NCI-H2107 (cell line): ENCODE results near the gene HIPK3.

Experiments
- DNase-seq: peaks from one replicate; lab custom pipeline; 2025; lab: John Stamatoyannopoulos, UW

The HIPK3 gene

DNA sequence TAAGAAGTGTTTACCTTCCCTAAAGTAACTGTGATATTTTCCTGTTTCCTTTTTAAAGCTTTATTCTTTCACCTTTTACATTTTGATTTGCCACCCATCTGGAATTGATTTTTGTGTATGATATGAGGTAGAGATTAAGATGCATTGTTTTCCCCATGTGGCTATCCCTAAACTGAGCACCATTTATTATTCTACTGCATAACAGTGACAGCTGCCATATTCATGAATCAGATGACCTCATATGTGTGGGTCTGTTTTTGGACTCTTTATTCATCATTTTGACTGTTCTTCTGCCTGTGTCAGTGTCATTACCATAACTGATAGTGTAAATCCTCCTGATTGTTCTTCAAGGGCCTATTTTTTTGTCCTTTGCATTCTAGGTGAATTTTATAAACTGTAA lies 50.8 kb downstream of the HIPK3 start:
- no peak for DNase-seq

GRCh38 chr11:33309118-33309517 lies 51.9 kb downstream of the HIPK3 start:
- DNase-seq: no peak

DNA sequence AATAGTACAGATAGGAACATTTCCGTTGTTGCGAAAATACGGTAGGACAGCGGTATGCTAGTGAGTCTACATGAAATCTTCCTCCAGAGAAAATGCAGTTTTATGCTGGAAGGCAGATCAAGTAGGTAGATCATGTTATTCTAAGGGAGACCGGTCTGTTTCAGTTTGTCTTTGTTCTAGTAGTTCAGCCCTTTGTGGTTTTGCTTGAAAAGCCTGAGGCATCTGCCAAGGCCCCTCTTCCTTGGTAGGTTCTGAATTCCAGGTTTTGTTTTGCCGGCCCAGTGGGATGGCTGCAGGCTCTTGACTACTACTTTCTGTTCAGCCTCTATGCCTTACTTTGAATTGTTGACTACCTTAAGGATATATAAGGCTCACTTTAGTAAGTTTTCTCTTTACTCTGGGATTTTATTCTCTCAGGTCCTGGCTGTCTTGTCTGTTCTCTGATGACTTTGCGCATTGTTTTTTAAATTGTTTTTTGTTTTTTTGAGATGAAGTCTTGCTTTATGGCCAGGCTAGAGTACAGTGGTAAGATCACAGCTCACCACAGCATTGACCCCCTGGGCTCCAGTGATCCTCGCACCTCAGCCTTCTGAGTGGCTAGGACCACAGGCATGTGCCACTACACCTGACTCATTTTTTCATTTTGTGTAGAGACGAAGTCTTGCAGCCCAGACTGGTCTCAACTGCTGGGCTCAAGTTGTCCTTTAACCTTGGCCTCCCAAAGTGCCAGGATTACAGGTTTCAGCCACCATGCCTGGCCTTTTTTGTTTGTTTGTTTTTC lies 53.7 kb downstream of the HIPK3 start:
- DNase-seq: no peak

- DNase-seq: no peak
These were observed 54.5 kb downstream of the HIPK3 start for GRCh38 chr11:33311680-33312079.

GRCh38 chr11:33315822-33316221 lies 58.6 kb downstream of the HIPK3 start:
- DNase-seq: no peak

DNA sequence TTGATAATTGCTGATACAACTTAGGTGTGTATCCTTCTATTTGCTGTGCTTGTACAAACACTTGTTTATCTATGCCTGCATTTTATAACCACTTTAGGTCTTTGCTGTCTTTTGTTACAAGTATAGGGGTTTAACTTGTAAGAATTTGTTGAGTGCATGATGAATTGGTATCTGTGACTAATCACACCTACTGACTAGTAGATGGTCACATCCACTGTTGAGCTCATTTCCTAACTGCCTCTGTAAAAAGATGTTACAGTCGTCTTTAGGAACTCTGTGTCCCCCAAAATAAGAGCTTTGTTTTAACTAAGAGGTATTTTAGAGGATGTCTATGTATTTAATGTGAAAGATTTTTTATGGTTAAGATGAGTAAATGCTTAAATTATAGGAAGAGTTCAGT lies 60.5 kb downstream of the HIPK3 start:
- DNase-seq: no peak

- DNase-seq: no peak
These were observed 63.0 kb downstream of the HIPK3 start for GRCh38 chr11:33320016-33320813.

DNA sequence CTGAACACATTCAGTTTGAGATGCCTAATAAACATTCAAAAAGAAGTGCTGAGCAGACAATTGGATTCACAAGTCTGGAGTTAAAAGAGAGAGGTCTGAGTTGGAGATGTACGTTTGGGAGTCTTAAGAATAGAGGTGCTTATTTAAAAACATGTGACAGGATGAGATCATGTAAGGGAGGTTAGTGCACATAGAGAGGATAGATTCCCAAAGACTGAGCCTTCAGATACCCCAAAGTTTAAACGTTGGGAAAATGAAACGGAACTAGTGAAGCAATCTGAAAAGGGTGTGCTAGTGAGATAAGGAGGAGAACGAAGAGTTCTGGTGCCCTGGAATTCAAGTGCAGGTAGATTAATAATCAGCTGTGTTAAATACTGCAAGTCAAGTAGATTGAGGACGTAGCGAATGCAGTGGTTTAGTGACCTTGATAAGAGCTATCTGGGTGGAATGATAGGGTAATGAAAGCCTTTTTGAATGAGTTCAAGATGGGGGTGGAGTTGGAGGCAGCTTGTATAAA lies 63.7 kb downstream of the HIPK3 start:
- DNase-seq: no peak

- no peak for DNase-seq
These were observed 64.2 kb downstream of the HIPK3 start for GRCh38 chr11:33321422-33321821.

GRCh38 chr11:33323421-33323820 lies 66.2 kb downstream of the HIPK3 start:
- no peak for DNase-seq

DNA sequence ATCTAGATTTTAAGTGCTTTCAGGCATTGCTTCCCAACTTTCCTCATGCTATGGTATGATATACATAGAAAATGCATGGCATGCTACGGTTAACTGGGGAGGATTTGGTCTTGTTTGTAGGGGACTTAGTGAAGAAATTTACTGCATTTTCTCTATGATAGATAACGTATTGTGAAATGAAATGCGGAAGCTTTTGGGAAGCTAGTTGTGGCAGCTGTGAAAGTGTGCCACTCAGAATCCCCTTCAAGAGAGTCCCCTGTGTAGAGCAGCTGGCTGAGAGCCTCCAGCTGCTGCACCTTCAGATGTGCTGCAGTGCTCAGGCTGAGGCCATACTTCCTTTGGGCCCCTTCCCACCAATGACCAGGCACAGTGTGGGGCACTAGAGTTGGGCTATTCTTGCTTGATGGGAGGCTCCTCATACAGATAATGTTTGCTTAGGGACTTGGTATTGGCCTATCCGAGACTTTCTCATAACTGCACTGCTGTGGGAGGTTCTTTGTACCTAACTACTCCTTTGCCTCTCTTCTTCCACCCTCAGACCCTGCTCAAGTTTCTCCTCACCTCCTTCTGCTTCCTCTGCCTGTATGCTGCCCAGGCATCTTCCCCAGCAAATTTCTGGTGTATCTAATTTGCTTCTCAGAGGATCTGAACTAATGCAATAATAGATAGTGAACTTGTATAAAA lies 67.3 kb downstream of the HIPK3 start:
- no peak for DNase-seq

DNA sequence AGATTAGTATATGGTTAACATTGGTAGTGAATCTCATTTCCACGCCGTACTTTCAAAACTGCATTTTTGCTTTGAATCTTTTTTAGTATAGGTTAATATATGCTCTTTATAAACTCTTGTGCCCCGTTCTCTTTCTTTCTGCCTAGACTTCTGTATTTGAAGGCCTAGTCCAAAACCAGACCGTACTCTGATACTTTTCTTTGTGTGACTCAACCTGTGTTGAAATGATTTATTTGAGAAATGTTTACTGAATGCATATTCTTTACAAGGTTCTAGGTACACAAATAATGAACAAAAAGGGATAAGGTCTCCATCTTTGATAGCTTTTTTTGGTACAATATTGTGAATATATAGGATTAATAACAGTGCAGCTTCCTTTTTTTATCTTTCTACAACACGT lies 68.3 kb downstream of the HIPK3 start:
- no peak for DNase-seq

- no peak for DNase-seq
These were observed 72.6 kb downstream of the HIPK3 start for GRCh38 chr11:33329705-33330329.

DNA sequence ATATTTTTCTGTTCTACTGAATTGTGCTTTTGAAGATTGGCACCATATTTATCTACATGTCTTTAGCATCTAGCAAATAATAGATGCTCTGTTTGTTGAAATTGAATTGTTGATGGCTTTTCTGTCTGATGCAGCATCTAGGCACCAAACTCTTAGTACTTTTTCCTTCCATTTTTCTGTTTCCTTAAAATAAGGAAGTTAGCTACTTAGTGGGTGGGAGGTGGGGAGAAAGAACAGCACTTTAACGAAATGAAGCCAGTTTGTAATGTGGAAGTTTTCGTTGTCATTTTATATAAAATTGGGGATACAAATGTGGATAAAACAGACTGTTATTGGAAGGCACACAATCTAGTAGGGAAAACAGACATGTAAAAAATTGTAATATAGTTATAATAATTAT lies 76.6 kb downstream of the HIPK3 start:
- no peak for DNase-seq

- no peak for DNase-seq
These were observed 77.4 kb downstream of the HIPK3 start for GRCh38 chr11:33334627-33335026.

DNA sequence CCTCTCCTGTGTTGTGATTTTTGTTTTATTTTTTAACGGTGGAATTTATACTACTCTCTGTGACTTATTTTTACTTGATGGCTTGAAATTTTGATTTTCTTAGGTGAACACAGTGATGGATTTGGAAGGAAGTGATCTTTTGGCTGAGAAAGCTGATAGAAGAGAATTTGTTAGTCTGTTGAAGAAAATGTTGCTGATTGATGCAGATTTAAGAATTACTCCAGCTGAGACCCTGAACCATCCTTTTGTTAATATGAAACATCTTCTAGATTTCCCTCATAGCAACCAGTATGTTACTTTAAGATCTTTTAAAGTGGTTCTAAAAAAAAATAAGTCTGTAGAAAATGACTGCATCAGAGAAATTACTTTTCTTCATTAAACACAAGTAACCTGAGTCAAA lies 82.1 kb downstream of the HIPK3 start:
- no peak for DNase-seq

- no peak for DNase-seq
These were observed 87.4 kb downstream of the HIPK3 start for GRCh38 chr11:33344611-33345010.

DNA sequence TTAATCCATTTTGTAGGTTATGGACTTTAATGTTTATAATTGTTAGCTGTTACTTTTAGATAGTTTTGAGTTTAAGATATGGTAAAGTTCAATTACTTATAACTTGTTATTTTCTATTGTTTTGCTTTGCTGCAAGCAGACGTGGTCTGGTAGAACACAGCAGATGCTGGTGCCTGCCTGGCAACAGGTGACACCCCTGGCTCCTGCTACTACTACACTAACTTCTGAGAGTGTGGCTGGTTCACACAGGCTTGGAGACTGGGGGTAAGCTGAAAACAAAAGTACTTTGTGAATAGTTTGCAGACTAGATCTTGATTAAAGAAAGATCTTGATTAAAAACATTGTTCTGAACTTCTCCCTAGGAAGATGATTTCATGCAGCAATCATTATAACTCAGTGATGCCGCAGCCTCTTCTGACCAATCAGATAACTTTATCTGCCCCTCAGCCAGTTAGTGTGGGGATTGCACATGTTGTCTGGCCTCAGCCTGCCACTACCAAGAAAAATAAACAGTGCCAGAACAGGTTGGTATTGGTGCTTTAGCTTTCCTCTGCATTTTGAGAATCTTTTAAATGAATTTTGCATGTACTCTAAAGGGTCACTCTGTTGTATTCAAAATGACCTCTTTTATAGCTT lies 90.4 kb downstream of the HIPK3 start:
- DNase-seq: no peak

DNA sequence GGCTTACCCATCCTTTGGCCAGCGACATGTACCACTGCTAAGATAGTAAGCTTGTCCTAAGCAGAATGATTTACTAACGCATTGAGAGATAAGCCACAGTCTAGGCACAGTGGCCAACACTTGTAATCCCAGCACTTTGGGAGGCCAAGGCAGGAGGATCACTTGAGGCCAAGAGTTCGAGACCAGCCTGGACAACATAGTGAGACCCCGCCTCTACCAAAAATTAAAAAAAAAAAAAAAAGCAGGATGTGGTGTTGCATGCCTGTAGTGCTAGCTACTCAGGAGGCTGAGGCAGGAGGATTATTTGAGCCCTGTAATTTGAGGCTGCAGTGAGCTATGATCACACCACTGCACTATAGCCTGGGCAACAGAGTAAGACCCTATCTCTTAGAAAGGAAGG lies 93.1 kb downstream of the HIPK3 start:
- DNase-seq: no peak

DNA sequence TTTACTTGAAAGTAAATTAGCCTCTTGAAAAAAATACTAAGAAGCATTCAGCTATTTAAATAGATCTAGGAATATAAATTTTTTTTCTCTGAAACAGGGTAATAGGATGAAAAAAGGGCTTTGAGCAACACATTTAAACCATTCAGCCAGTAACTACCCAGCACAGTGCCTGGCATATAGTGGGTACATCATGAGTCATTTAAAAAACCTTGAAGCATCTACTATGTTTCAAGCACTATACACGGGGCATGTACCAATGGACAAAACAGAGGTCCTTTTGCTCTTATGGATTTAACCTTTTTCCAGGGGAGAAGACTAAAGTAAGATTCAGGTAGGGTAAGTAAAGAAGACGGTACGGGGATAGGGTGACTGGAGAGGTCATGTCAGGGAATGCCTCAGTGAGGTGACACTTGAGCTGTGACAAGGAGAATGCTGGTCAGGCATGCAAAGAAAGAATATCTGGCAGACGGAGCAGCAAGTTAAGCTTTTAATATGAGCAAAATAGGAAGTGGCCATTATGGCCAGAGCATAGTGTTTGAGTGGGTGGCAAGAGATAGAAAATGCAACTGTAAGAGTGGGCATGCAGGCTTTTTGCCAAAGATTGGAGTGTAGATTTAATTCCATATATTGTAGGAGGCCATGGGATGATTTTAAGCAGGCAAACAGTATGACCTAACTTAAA lies 101.1 kb downstream of the HIPK3 start:
- DNase-seq: no peak

- no peak for DNase-seq
These were observed 103.5 kb downstream of the HIPK3 start for GRCh38 chr11:33360642-33361041.
